ENCODE results near the gene EVA1A. TPM values are rescaled to one million over a fixed set of nuclear protein-coding genes. Genes with fewer than 3 reads are reported as not detected.

EVA1A gene
- total RNA-seq, 2 experiments from 2014 or later = not detected

- DNase-seq (ENCODE audit: low spot score) = no peak
- Histone ChIP-seq H3K4me2 (ENCODE audit: low read length) (no peak overlapping the region), H3K9me2 (ENCODE audit: insufficient read depth, low read length) (no peaks in the 10 kb centered on the region), H3K4me1 (ENCODE audit: insufficient read depth, low read length, poor library complexity, severe bottlenecking) (no peaks in the 10 kb centered on the region), H3K27ac (ENCODE audit: low read depth, low read length, poor library complexity, severe bottlenecking) (no peak overlapping the region), H4K20me1 (ENCODE audit: insufficient read depth, low read length) (no peaks in the 10 kb centered on the region), H2AFZ (ENCODE audit: low read length) (no peak overlapping the region), H3K36me3 (ENCODE audit: insufficient read depth, low read length) (no peaks in the 10 kb centered on the region), H3K9me3 (ENCODE audit: low read length) (peaks cover 10% of the 10 kb centered on the region), H3K79me2 (ENCODE audit: insufficient read depth, low read depth, low read length) (no peaks in the 10 kb centered on the region), H3K4me3 (ENCODE audit: low read depth, low read length, poor library complexity, severe bottlenecking) (no peak overlapping the region)
- TF ChIP-seq EZH2phosphoT487 (IDR thresholded peaks at IDR 0.05; ENCODE audit: borderline replicate concordance, low read depth, low read length) (no peak), CTCF (conservative IDR thresholded peaks at IDR 0.05; ENCODE audit: low read length) (no peak)
- POLR2A ChIA-PET = no interaction called here
- BruUV-seq (replicated peaks) = no TSS peak
- CTCF ChIA-PET (ENCODE audit: unreplicated experiment) = no interaction called here
- intact Hi-C loops (cut with micrococcal nuclease; ENCODE audit: unreplicated experiment) = no loop called here
Observed at GRCh38 chr2:75512455-75513212, 48.1 kb downstream of the EVA1A start.

- no peak overlapping the region for H2AFZ ChIP-seq (ENCODE audit: low read length)
- no peaks in the 10 kb centered on the region for H3K4me1 ChIP-seq (ENCODE audit: insufficient read depth, low read length, poor library complexity, severe bottlenecking)
- CTCF ChIA-PET (ENCODE audit: unreplicated experiment) = no interaction called here
- no peak for DNase-seq (ENCODE audit: low spot score)
- no peaks in the 10 kb centered on the region for H4K20me1 ChIP-seq (ENCODE audit: insufficient read depth, low read length)
- no peaks in the 10 kb centered on the region for H3K36me3 ChIP-seq (ENCODE audit: insufficient read depth, low read length)
- BruUV-seq (replicated peaks) = no TSS peak
- POLR2A ChIA-PET = no interaction called here
- no peaks in the 10 kb centered on the region for H3K9me3 ChIP-seq (ENCODE audit: low read length)
- intact Hi-C loops (cut with micrococcal nuclease; ENCODE audit: unreplicated experiment) = no loop called here
- no peak overlapping the region for H3K4me3 ChIP-seq (ENCODE audit: low read depth, low read length, poor library complexity, severe bottlenecking)
- TF ChIP-seq CTCF (conservative IDR thresholded peaks at IDR 0.05; ENCODE audit: low read length) = no peak
- TF ChIP-seq EZH2phosphoT487 (IDR thresholded peaks at IDR 0.05; ENCODE audit: borderline replicate concordance, low read depth, low read length) = no peak
- no peaks in the 10 kb centered on the region for H3K9me2 ChIP-seq (ENCODE audit: insufficient read depth, low read length)
- H3K27ac ChIP-seq (ENCODE audit: low read depth, low read length, poor library complexity, severe bottlenecking) = no peak overlapping the region
- H3K4me2 ChIP-seq (ENCODE audit: low read length) = no peak overlapping the region
- H3K79me2 ChIP-seq (ENCODE audit: insufficient read depth, low read depth, low read length) = no peaks in the 10 kb centered on the region
Observed at GRCh38 chr2:75506101-75506697, 54.5 kb downstream of the EVA1A start.

GRCh38 chr2:75505012-75505411, 55.7 kb downstream of the EVA1A start:
- no peaks in the 10 kb centered on the region for H3K9me3 ChIP-seq (ENCODE audit: low read length)
- H3K9me2 ChIP-seq (ENCODE audit: insufficient read depth, low read length) = no peaks in the 10 kb centered on the region
- no peaks in the 10 kb centered on the region for H3K36me3 ChIP-seq (ENCODE audit: insufficient read depth, low read length)
- H3K4me1 ChIP-seq (ENCODE audit: insufficient read depth, low read length, poor library complexity, severe bottlenecking) = no peaks in the 10 kb centered on the region
- no peak overlapping the region for H2AFZ ChIP-seq (ENCODE audit: low read length)
- no peak overlapping the region for H3K27ac ChIP-seq (ENCODE audit: low read depth, low read length, poor library complexity, severe bottlenecking)
- no TSS peak for BruUV-seq (replicated peaks)
- H3K4me2 ChIP-seq (ENCODE audit: low read length) = no peak overlapping the region
- no peak for DNase-seq (ENCODE audit: low spot score)
- ChIA-PET POLR2A (no interaction called here), CTCF (ENCODE audit: unreplicated experiment) (no interaction called here)
- no peaks in the 10 kb centered on the region for H3K79me2 ChIP-seq (ENCODE audit: insufficient read depth, low read depth, low read length)
- no peak for TF ChIP-seq EZH2phosphoT487 (IDR thresholded peaks at IDR 0.05; ENCODE audit: borderline replicate concordance, low read depth, low read length)
- no peak for TF ChIP-seq CTCF (conservative IDR thresholded peaks at IDR 0.05; ENCODE audit: low read length)
- intact Hi-C loops (cut with micrococcal nuclease; ENCODE audit: unreplicated experiment) = no loop called here
- no peaks in the 10 kb centered on the region for H4K20me1 ChIP-seq (ENCODE audit: insufficient read depth, low read length)
- H3K4me3 ChIP-seq (ENCODE audit: low read depth, low read length, poor library complexity, severe bottlenecking) = no peak overlapping the region
